Renal pelvis (tissue), 4 donors: ENCODE results near the gene NRG2. TPM values are rescaled to one million over a fixed set of nuclear protein-coding genes. Genes with fewer than 3 reads are reported as not detected.
A peak's percentile ranks its signal among the peaks of the same experiment; 100 is the strongest.

Experiments used
- DNase-seq: peaks from one replicate; pipeline ENCODE4 v3.0.0-alpha.2; 2013
- polyA plus RNA-seq, 3 donors: library from polyadenylated mRNA; unstranded; fragments of 120-200 nt; gene quantifications; one replicate each; pipeline ENCODE4 v1.2.1, GENCODE V29; 2013; ENCODE audit not compliant: insufficient read length in 3 of 3

Gene NRG2
- polyA plus RNA-seq, 3 donors: 1.1 to 1.8 (median 1.8) TPM

DNA sequence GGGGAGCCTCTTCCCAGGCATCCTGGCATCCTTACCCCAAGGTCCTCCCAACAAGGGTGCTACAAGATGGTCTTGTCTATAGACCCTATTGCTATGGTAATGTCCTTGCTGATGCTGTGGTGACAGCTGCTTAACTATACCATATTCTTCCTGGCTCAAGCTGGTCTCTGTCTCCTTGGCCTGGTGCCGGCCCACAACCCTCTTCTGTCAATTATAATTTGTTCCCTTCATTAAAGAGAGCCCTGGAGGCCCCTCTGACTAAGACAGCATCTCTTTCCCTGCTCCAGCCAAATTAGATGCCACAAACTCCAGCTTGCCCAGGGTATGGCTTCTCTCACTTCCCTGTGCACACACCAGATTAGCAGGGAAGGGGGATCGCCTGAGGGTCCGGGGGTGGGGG is 160.8 kb downstream of the NRG2 start:
- no peak for DNase-seq

GRCh38 chr5:139881143-139881733 is 161.9 kb downstream of the NRG2 start:
- peak; percentile 33 for DNase-seq

DNA sequence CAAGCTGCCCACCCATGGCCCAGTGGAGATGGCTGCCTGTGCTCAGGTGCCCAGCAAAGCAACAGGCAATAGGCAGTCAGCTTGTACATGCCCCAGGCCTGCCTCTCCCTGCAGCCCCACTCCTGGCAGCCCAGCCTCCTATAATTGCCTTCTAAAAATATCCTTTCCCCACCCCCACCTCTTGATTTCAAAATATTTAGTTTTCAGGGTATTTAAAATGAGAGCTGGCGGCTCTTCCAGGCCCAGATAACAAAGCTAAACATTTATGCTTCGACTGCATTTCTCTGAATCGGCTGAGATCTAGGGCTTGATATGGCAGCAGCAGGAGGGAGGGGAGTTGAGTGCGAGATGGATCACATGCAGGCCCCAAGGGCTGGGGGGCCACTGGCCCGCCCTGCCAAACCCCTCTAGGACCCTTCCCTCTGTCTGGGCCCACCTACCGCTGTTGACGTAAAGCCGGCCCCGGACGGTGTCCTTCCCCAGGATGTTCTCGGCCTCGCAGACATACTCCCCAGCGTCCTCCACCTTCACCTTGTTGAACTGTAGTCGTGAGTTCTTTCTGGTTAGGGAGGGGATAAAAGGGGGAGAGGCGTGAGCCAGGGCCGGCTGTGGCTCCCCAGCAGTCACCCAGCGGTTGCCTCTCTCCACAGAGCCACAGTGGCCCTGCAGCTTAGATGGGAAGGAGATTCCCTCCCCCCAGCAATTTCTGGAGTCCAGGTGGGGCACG is 162.5 kb downstream of the NRG2 start:
- DNase-seq: no peak

DNA sequence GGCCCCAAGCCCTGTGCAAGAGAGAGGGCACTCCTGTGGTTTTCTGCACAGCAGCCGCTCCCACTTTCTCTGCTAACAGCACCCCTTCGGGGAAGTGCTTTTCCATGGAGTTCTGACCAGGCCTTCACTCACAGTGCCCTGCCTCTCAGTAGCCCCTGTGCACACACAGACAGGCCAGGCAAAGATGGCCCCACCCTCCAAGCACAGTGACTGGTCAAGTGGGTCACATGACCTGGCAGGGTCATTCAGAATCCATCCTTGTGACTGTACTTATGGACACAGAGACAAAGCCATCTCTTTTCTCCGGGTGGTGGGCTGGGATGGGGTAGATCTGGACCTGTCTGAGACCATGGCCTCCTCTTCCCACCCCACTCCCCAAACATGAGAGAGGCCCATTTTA is 165.0 kb downstream of the NRG2 start:
- DNase-seq: no peak

DNA sequence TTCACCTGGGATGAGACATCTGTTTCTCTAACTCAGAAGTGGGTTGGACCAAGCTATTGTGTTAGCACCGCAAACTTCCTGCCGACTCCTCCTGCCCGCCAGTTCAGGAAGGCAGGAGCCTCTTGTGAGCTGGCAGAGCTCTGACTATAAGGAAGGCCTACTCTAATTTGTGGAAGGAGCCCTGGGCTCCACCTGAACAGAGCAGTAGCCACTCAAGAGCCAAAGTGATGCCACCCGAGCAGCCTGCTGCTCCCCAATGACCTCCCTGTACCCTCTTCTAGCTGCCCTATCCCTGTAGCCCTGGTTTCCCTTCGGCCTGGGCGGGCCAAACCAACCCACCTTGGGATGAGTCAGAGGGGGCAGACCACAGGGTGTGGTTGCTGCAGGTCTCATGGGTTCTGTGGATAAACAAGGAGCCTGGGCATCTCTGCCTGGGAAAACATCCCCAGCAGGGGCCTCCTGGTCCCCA is 165.9 kb downstream of the NRG2 start:
- no peak for DNase-seq

DNA sequence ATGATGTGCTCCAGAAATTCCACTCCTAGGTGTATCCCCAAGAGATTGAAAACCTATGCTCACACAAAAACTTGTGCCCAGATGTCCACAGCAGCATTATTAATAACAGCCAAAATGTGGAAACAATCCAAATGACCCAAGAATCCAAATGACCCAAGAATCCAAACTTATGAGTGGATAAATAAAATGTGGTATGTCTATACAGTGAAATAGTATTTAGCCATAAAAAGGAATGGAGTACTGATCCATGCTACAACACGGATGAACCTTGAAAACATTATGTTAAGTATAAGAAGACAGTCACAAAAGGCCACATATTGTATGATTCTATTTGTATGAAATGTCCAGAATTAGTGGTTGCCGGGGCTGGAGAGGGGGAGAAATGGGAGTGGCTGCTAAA is 167.1 kb downstream of the NRG2 start:
- DNase-seq: no peak

DNA sequence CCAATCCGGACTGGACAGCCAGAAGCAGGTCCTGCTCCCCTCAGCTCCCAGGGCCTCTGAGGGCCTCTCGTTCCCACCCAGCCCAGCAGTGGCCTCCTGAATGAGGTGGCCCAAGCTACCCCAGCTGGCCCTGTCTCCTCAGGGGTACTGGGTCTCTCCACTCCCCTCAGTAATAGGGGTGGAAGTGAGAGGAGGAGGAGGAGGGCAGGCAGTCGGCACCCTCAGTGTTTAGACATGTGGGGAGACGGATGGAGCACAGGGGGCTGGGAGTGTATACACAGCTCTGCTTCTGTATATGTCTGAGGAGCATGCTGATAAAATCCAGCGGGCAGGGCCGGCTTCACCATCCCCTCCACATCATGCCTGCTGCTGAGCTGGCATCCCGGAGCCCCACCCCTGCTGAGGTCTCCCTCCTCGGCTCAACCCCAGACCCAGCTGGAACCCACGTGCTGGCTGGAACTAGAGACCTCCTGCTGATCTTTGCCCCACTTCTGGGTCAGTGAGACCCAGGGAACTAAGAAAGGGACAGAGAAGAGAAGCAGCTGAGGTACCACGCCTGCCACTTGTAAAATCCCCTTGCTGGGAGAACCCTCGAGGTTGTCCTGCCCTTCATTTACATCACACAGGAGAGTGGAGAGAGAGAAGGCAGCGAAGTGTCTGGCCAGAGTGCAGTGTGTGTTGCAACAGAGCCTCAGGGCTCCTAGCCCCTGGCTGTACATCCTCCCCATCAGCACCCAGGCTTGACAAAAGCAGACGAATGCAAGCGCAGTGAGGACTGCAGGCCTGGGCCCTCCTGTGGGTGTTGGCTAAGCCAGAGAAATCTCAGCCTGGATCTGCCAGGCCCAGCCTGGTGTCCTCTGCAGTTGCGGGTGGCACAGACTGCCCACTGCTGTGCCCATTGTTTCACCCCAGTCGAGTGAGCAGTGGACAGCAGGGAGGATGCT is 170.0 kb downstream of the NRG2 start:
- DNase-seq: no peak

DNA sequence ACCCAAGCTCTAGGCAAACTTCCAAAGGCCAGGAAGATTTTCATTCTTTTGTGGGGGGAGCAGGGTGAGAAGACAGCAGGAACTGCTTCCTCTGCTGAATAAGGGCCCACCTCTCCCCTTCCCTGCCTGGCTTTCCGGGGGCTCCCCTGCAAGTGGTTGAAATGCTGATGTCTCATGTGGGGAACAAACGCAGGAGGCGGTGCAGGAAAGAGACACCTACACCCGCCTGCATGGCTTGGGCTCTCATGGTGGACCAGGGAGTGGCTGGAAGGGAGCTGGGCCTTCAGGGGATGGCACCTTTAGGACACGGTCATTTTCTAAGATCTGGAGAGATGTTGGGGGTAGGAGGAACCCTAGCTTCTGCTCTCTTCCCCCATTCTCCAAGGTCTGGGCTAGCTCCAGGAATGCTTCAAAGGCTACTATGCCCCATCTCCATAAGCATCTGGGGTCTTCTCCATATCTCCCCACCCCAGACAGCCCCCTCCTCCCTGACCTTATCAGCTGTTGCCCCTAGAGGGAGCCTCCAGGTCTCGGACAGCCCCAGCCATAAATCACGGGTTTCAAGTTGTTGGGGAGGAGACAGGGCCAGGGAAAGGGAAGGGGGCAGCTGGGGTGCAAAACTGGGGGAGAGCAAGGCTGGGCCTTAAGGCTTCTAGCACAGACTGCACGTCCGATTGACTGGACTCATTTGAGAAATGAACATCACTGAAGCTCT is 170.9 kb downstream of the NRG2 start:
- no peak for DNase-seq

DNA sequence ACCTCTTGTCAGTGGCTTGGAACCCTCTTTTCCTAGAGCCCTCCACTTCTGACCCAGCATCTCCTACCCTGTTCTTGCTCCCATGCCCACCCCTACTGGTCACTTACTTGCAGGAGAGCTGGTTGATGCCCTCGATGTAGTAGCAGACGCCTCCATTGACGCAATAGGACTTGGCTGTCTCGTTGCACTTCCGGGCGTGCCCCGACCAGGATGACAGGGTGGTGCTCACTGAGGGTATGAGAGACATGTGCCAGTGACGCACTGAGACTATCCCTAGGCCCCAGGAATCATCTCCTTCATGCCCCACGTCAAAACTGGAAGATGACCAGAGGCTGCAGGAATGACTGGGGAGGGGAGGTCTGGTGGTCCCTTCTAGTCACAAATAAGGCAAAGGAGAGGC is 171.5 kb downstream of the NRG2 start:
- no peak for DNase-seq

GRCh38 chr5:139870677-139871076 is 172.4 kb downstream of the NRG2 start:
- DNase-seq: no peak

DNA sequence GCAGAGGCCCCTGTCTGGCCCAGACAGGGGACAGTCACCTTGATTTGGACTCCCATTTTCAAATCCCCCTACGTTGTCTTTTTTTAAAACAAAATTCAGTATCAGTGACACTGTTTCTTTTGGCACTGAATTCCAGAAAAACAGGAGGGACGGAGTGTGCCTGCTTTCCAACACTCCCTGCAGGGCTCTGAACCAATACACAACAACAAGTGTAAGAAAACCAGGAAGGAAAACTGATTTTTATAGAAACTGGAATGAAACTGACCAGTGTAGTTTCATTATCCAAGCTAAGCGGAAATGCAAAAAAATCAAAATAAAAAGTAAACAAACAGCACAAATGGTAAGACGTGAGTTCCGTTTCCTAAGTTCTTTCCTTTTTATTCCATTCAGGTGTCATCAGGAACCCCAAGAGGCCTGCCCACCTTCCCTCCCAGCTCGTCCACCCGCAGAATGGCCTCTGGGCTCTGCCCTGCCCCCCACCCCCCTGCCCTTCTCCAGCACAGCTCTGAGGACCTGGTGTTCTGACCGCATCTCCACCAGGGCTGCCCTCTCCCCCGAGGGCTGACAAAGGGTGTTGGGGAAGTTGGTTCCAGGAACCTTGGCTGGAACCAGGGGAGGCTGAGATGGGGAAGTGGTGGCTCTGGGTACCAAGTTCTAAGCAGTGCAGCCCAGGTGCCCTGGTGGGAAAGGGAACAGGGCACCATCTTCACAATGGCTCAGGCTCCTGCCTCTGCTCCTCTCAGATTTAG is 173.9 kb downstream of the NRG2 start:
- DNase-seq: no peak

DNA sequence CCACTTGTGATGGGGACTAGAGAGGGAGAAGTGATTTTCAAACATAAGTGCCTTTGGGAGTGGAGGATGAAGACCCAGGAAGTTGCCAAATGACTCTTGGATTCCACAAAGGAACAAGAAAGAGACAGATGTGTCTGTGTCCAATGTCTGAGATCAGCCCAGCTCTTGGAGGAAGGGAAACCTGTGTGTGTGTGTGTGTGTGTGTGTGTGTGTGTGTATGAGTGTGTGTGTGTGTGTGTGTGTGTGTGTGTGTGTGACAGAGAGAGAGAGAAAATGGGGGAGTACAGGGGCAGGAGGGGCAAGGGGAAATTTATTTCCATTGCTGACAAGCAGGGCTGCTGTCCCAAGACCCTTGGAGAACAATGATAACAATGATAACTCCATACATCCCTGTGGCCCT is 175.5 kb downstream of the NRG2 start:
- no peak for DNase-seq

DNA sequence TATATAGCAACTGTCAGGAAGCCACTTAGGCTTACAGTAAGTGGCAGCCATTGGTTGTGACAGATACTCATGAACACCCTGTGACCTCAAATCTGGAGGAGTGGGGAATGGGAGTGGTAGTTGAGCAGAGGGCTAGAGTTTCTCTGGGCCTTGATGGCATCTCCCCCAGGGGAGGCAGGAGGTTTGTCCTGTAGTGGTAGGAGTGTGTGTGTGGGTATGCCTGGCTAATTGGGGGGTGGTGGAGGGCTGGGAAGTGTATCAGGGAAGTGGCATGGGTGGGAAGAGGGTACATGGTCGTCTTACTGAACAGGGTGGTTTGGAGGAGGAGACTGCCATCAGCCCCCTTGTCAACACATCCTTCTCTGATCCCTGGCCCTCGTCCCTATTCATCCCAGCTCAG is 176.0 kb downstream of the NRG2 start:
- no peak for DNase-seq

- DNase-seq: no peak
Observed at GRCh38 chr5:139864716-139865483, 178.2 kb downstream of the NRG2 start.

DNA sequence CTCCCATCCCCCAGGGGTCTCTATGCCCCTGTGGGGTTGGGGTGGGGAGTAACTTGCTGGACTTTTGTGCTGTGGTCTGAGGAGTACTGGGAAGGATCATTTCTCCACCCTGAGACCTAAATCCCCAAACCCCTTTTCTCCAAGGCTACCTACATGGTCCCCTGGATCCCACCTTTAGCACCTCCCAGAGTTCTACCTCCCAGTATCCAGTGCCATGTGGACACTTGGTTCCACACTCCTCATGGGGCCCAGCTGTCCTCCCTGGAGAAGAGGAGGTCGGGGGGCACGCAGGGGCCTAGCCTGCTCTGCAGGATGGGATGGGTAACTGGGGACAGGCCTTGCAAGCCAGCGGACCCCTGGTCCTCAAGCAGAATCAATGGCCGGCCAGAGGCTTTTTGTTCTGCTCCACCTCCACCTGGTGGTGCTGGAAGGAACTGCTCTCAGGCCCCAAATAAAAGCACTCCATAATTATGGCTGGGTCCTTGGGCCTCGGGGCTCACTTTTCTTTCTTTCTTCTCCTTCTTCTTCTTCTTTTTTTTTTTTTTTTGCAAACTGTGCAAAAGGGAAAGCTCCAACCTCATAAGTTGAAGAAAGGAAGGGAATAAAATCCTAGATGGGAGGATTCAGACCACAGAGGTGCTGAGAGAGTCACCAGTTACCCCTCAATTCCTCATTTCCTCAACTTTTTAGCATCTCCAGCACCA is 179.1 kb downstream of the NRG2 start:
- peak; percentile 60 for DNase-seq

DNA sequence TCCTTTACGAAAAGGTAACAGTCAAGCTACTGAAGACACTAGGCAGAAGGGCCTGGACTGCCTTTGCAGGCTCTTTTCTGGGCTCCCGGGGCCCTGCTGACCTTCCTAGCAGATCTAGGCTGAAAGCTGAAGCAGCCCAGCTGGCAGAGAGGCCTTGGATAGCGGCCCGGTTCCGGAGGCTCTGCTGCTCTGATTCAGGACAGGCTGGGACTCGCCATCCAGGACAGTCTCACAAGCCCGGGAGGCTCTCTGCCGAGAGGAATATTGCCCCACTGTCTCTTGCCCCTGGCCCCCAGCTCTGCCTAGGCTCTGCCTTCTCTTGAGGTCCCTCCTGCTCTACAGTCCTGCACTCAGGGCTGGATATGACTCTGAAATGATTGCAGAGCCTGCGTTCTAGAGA is 179.7 kb downstream of the NRG2 start:
- no peak for DNase-seq

DNA sequence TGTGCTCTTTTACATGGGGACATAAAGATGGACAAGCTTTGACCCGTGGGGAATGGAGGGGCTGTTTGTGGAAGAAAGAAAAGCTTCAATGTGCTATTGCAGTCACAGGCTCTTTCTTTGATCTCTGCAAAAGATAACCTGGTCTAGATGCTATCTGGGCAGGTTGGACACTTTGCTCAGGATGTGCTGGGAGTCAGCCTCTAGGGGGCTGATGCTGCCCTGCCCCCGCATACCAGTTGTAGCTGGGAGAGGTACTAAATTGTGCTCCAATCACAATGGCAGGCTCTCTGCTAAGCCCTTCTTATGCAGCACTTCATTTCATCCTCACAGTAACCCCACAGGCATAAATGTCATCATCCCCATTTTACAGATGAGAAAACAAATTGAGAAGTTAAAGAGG is 180.3 kb downstream of the NRG2 start:
- no peak for DNase-seq

GRCh38 chr5:139862313-139862712 is 180.8 kb downstream of the NRG2 start:
- DNase-seq: no peak

GRCh38 chr5:139861889-139862207 is 181.3 kb downstream of the NRG2 start:
- no peak for DNase-seq
